NB4 (cell line): ENCODE results near the gene ABTB2.

Experiments
- MYC ChIP-seq: IDR thresholded peaks from 2 replicates; pipeline ENCODE4 v1.6.1; 2011; ENCODE audit warnings: low read depth, low read length
- POLR2A ChIP-seq: IDR thresholded peaks from 2 replicates; pipeline ENCODE4 v1.6.1; 2011; ENCODE audit warnings: mild to moderate bottlenecking; ENCODE audit not compliant: insufficient read length; ENCODE audit errors: extremely low read depth
- TF ChIP-seq, protein P1 (sequence below): IDR thresholded peaks from one replicate; pipeline ENCODE4 v1.5.1; 2012; ENCODE audit warnings: low read depth, low read length
- TF ChIP-seq, protein P2 (sequence below): IDR thresholded peaks from 2 replicates; pipeline ENCODE4 v1.6.1; 2011; ENCODE audit warnings: low read depth, low read length

GRCh38 chr11:34331329-34331728 lies 26.5 kb downstream of the ABTB2 start:
- TF ChIP-seq, protein P1, sequence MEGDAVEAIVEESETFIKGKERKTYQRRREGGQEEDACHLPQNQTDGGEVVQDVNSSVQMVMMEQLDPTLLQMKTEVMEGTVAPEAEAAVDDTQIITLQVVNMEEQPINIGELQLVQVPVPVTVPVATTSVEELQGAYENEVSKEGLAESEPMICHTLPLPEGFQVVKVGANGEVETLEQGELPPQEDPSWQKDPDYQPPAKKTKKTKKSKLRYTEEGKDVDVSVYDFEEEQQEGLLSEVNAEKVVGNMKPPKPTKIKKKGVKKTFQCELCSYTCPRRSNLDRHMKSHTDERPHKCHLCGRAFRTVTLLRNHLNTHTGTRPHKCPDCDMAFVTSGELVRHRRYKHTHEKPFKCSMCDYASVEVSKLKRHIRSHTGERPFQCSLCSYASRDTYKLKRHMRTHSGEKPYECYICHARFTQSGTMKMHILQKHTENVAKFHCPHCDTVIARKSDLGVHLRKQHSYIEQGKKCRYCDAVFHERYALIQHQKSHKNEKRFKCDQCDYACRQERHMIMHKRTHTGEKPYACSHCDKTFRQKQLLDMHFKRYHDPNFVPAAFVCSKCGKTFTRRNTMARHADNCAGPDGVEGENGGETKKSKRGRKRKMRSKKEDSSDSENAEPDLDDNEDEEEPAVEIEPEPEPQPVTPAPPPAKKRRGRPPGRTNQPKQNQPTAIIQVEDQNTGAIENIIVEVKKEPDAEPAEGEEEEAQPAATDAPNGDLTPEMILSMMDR = no peak
- no peak for TF ChIP-seq POLR2A
- TF ChIP-seq, protein P2, sequence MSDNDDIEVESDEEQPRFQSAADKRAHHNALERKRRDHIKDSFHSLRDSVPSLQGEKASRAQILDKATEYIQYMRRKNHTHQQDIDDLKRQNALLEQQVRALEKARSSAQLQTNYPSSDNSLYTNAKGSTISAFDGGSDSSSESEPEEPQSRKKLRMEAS = no peak
- TF ChIP-seq MYC = no peak
